Endodermal cell (in vitro differentiated cells): ENCODE results near the gene CITED2. TPM values are rescaled to one million over a fixed set of nuclear protein-coding genes. Genes with fewer than 3 reads are reported as not detected.
A peak's percentile ranks its signal among the peaks of the same experiment; 100 is the strongest.

Experiments used
- DNase-seq: peaks from one replicate; pipeline ENCODE4 v3.0.0-alpha.2; 2017
- H3K27ac ChIP-seq: 2 replicates; pipeline ENCODE4 v1.5.1; 2013; ENCODE audit warnings: mild to moderate bottlenecking, low read depth, low read length, moderate library complexity
- H3K27me3 ChIP-seq: 2 replicates; pipeline ENCODE4 v1.6.1; 2013; ENCODE audit warnings: mild to moderate bottlenecking, low read length, moderate library complexity; ENCODE audit not compliant: insufficient read depth, control insufficient read depth, poor library complexity, severe bottlenecking
- H3K36me3 ChIP-seq: 2 replicates; pipeline ENCODE4 v1.7.0; 2013; ENCODE audit warnings: mild to moderate bottlenecking, low read length, moderate library complexity; ENCODE audit not compliant: control insufficient read depth, insufficient read depth
- H3K4me1 ChIP-seq: one replicate; pipeline ENCODE4 v1.7.0; 2013; ENCODE audit warnings: low read length; ENCODE audit not compliant: control insufficient read depth, insufficient read depth
- H3K4me3 ChIP-seq: 2 replicates; pipeline ENCODE4 v1.5.1; 2013; ENCODE audit warnings: mild to moderate bottlenecking, low read length, moderate library complexity
- H3K9ac ChIP-seq: 2 replicates; pipeline ENCODE4 v1.6.1; 2013; ENCODE audit warnings: mild to moderate bottlenecking, low read length, moderate library complexity; ENCODE audit not compliant: poor library complexity, severe bottlenecking; ENCODE audit errors: extremely low read depth
- H3K9me3 ChIP-seq: 2 replicates; pipeline ENCODE4 v1.6.1; 2013; ENCODE audit warnings: mild to moderate bottlenecking, low read length, moderate library complexity; ENCODE audit not compliant: control insufficient read depth
- H3K27ac Mint-ChIP-seq: 2 replicates; pipeline ENCODE4 v1.8.0; 2020; ENCODE audit warnings: mixed read lengths
- H3K27me3 Mint-ChIP-seq: 2 replicates; pipeline ENCODE4 v1.8.0; 2021; ENCODE audit warnings: mild to moderate bottlenecking, mixed read lengths; ENCODE audit not compliant: insufficient read depth
- H3K36me3 Mint-ChIP-seq: 2 replicates; pipeline ENCODE4 v1.8.0; 2020; ENCODE audit warnings: low read depth, mixed read lengths
- H3K4me1 Mint-ChIP-seq: 2 replicates; pipeline ENCODE4 v1.8.0; 2020; ENCODE audit warnings: mixed read lengths
- H3K4me3 Mint-ChIP-seq: 2 replicates; pipeline ENCODE4 v1.8.0; 2020; ENCODE audit warnings: mild to moderate bottlenecking, moderate library complexity, mixed read lengths
- H3K9me3 Mint-ChIP-seq: 2 replicates; pipeline ENCODE4 v1.8.0; 2020; ENCODE audit warnings: mild to moderate bottlenecking, mixed read lengths
- WGBS, 2 experiments: methylation state at CpG; one replicate each; pipeline versions ENCODE4 v1.1.5 to v1.1.7; 2013; ENCODE audit warnings: missing lambda C conversion rate in 2 of 2, mixed read lengths in 1 of 2; ENCODE audit not compliant: insufficient coverage in 1 of 2, insufficient read length in 1 of 2; 5-methylcytosine and 5-hydroxymethylcytosine counted together
- total RNA-seq, 2 donors: library from RNA; stranded (reverse); fragmentation: NEBNext Ultra II Directional in 1 of 2; extraction: Animal tissue kit (Norgen Biotek cat#: 25700) in 1 of 2; gene quantifications; 2 replicates in 1 of 2; 3 replicates in 1 of 2; pipeline ENCODE4 v1.2.1, GENCODE V29; 2021
- TF ChIP-seq, protein P1 (sequence below): fragments of 200-600 bp; sonication (generic); conservative IDR thresholded peaks from 2 replicates; pipeline ENCODE4 v1.5.0; 2021; ENCODE audit warnings: antibody characterized with exemption, mild to moderate bottlenecking

Gene CITED2
- total RNA-seq, 2 donors from 2014 or later: 80.2 to 118 TPM

DNA sequence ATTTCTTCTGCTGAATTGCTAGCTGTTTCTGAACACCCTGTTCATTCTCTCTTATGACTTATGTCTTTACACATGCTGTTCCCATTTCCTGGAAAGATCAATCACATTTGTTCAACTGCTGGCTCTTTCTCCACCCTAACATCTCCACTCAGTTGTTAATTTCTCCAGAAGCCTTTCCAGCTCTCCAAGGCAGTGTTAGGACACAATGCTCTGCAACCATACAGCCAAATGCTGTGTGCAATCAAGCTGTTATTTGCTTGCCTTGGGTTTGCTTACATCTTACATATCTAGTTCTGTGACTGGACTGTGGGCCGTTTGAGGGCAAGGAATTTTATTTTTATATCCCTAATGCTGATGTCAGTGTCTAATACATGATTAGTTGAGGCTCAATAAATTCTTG lies 24.2 kb upstream of the CITED2 start:
- H3K9me3 Mint-ChIP-seq: no peaks in the 10 kb centered on the region
- TF ChIP-seq, protein P1, sequence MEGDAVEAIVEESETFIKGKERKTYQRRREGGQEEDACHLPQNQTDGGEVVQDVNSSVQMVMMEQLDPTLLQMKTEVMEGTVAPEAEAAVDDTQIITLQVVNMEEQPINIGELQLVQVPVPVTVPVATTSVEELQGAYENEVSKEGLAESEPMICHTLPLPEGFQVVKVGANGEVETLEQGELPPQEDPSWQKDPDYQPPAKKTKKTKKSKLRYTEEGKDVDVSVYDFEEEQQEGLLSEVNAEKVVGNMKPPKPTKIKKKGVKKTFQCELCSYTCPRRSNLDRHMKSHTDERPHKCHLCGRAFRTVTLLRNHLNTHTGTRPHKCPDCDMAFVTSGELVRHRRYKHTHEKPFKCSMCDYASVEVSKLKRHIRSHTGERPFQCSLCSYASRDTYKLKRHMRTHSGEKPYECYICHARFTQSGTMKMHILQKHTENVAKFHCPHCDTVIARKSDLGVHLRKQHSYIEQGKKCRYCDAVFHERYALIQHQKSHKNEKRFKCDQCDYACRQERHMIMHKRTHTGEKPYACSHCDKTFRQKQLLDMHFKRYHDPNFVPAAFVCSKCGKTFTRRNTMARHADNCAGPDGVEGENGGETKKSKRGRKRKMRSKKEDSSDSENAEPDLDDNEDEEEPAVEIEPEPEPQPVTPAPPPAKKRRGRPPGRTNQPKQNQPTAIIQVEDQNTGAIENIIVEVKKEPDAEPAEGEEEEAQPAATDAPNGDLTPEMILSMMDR: no peak
- H3K9ac ChIP-seq: no peak overlapping the region
- H3K4me1 ChIP-seq: peaks cover 7% of the 10 kb centered on the region
- H3K27ac ChIP-seq: no peak overlapping the region
- no peaks in the 10 kb centered on the region for H3K27me3 ChIP-seq
- H3K27me3 Mint-ChIP-seq: peaks cover 63% of the 10 kb centered on the region
- H3K4me3 Mint-ChIP-seq: no peak overlapping the region
- peaks cover 10% of the 10 kb centered on the region for H3K4me1 Mint-ChIP-seq
- no peak overlapping the region for H3K27ac Mint-ChIP-seq
- H3K4me3 ChIP-seq: no peak overlapping the region
- no peaks in the 10 kb centered on the region for H3K36me3 Mint-ChIP-seq
- 85% methylated on average over 1 of the region's 1 CpG; no CpG with 5 or more reads in 1 of the 2 experiments for WGBS, 2 experiments
- no peak for DNase-seq
- no peaks in the 10 kb centered on the region for H3K36me3 ChIP-seq
- no peaks in the 10 kb centered on the region for H3K9me3 ChIP-seq

DNA sequence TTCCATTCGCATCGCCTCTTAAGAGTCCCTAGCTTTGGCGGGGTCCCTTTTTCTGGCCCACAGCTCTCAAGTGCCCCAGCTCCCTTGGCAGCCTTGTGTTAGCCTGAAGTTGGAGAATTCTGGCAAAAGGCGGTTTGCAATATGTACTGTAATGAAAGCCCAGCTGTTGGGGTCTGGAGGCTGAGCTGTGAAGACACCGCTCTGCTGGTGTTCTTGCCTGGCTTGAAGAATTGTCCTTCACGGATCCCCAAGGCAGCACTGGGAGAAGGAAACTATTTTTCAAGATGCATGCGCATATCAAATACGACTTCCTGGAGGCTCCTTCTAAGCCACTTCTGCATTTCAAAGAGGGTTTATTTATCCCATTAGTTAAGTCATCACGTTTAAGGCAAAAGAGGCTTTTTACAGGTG lies 21.4 kb upstream of the CITED2 start:
- no peak overlapping the region for H3K4me3 ChIP-seq
- H3K36me3 ChIP-seq: no peaks in the 10 kb centered on the region
- H3K9me3 Mint-ChIP-seq: no peaks in the 10 kb centered on the region
- H3K4me1 Mint-ChIP-seq: peaks cover 13% of the 10 kb centered on the region
- H3K9ac ChIP-seq: no peak overlapping the region
- no peak overlapping the region for H3K27ac ChIP-seq
- peaks cover 76% of the 10 kb centered on the region for H3K27me3 Mint-ChIP-seq
- H3K27me3 ChIP-seq: no peaks in the 10 kb centered on the region
- peaks cover 7% of the 10 kb centered on the region for H3K4me1 ChIP-seq
- H3K27ac Mint-ChIP-seq: no peak overlapping the region
- DNase-seq: peak; percentile 83
- 7 to 18% methylated on average over 5 to 9 of the region's 9 CpGs for WGBS, 2 experiments
- no peak overlapping the region for H3K4me3 Mint-ChIP-seq
- no peaks in the 10 kb centered on the region for H3K36me3 Mint-ChIP-seq
- no peaks in the 10 kb centered on the region for H3K9me3 ChIP-seq
- TF ChIP-seq, protein P1: no peak

DNA sequence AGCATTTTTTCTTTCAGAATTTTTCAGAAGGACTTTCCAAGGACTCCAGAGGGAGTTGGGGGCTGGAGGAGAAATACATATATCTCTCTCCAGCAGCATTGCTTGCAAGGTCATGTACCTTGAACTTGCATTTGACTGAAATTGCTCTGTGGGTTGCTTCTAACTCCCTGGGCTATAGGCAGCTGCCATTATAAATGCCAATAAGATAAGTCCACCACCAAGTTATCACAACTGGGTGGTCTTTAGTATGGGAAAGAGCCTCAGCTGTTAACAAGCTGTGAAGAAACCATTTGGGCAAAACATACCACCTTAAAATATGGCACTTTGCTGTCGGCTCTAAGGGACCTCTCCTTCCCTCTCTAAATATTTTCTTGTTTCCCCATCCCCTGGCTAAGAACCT lies 20.9 kb upstream of the CITED2 start:
- no peaks in the 10 kb centered on the region for H3K36me3 ChIP-seq
- H3K27ac Mint-ChIP-seq: no peak overlapping the region
- peaks cover 13% of the 10 kb centered on the region for H3K4me1 Mint-ChIP-seq
- no peaks in the 10 kb centered on the region for H3K36me3 Mint-ChIP-seq
- peaks cover 76% of the 10 kb centered on the region for H3K27me3 Mint-ChIP-seq
- DNase-seq: no peak
- H3K9ac ChIP-seq: no peak overlapping the region
- H3K4me1 ChIP-seq: peaks cover 7% of the 10 kb centered on the region
- no peak overlapping the region for H3K27ac ChIP-seq
- H3K4me3 Mint-ChIP-seq: no peak overlapping the region
- no peak overlapping the region for H3K4me3 ChIP-seq
- no peaks in the 10 kb centered on the region for H3K9me3 Mint-ChIP-seq
- H3K9me3 ChIP-seq: no peaks in the 10 kb centered on the region
- TF ChIP-seq, protein P1: no peak
- H3K27me3 ChIP-seq: no peaks in the 10 kb centered on the region
- 40 to 45% methylated on average over 1 of the region's 1 CpG for WGBS, 2 experiments
